ENCODE data around the gene SETD9. TPM values are rescaled to one million over a fixed set of nuclear protein-coding genes. Genes with fewer than 3 reads are reported as not detected.
A peak's percentile ranks its signal among the peaks of the same experiment; 100 is the strongest.

The SETD9 gene
- total and polyA plus RNA-seq, 2 of the 13 experiments (the other 11 are each of a cell fraction or from before 2014, with no cell fraction given) = 4.8 to 17.8 TPM

GRCh38 chr5:56951126-56951945 is 41.9 kb downstream of the SETD9 start (continued):
- TF ChIP-seq ZBED4 (CRISPR knock-in tag; IDR thresholded peaks at IDR 0.05; ENCODE audit: borderline replicate concordance) = no peak
- TF ChIP-seq, protein P1, sequence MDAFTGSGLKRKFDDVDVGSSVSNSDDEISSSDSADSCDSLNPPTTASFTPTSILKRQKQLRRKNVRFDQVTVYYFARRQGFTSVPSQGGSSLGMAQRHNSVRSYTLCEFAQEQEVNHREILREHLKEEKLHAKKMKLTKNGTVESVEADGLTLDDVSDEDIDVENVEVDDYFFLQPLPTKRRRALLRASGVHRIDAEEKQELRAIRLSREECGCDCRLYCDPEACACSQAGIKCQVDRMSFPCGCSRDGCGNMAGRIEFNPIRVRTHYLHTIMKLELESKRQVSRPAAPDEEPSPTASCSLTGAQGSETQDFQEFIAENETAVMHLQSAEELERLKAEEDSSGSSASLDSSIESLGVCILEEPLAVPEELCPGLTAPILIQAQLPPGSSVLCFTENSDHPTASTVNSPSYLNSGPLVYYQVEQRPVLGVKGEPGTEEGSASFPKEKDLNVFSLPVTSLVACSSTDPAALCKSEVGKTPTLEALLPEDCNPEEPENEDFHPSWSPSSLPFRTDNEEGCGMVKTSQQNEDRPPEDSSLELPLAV (CRISPR knock-in tag; conservative IDR thresholded peaks at IDR 0.05; ENCODE audit: low read depth) = no peak
- no peak for TF ChIP-seq PHF21A (CRISPR knock-in tag; IDR thresholded peaks at IDR 0.05)
- no peak for TF ChIP-seq ZNF224 (CRISPR knock-in tag; IDR thresholded peaks at IDR 0.05)
- no peak for TF ChIP-seq HOXD1 (CRISPR knock-in tag; IDR thresholded peaks at IDR 0.05)
- no peak for TF ChIP-seq ZNF20 (CRISPR knock-in tag; IDR thresholded peaks at IDR 0.05)
- no peak for TF ChIP-seq GABPA (IDR thresholded peaks at IDR 0.05; ENCODE audit: low read depth, low read length)
- TF ChIP-seq GABPA (CRISPR knock-in tag; IDR thresholded peaks at IDR 0.05; ENCODE audit: low read depth) = no peak
- 0 out of 4 replicates have a peak, but pooled peaks of 1 of the 2 experiments have one; percentile 20 for TF ChIP-seq NR2F1 (CRISPR knock-in tag; IDR thresholded peaks at IDR 0.05)
- no peak for TF ChIP-seq HDAC2 (CRISPR knock-in tag; IDR thresholded peaks at IDR 0.05)
- 0 out of 2 replicates have a peak, but pooled peaks have one; percentile 4 for TF ChIP-seq HES4 (CRISPR knock-in tag; IDR thresholded peaks at IDR 0.05; ENCODE audit: borderline replicate concordance)
- peak; percentile 28; the same call in 1 of the 2 replicates for TF ChIP-seq ZNF563 (CRISPR knock-in tag; IDR thresholded peaks at IDR 0.05)
- TF ChIP-seq MATR3 (CRISPR knock-in tag; IDR thresholded peaks at IDR 0.05) = no peak
- 0 out of 2 replicates have a peak, but pooled peaks have one; percentile 67 for TF ChIP-seq ZNF724P (CRISPR knock-in tag; IDR thresholded peaks at IDR 0.05; ENCODE audit: borderline replicate concordance)
- TF ChIP-seq EED (CRISPR knock-in tag; IDR thresholded peaks at IDR 0.05) = no peak
- TF ChIP-seq ZMAT3 (CRISPR knock-in tag; conservative IDR thresholded peaks at IDR 0.05) = no peak

All from HepG2 (cell line).